B cell (primary cell): ENCODE results near the gene PARVG. TPM values are rescaled to one million over a fixed set of nuclear protein-coding genes. Genes with fewer than 3 reads are reported as not detected.

Source experiments
- ATAC-seq: fragments of 200-7000 bp; cut with Tn5 transposase; one replicate; pipeline ENCODE4 v1.10.0; 2021; ENCODE audit warnings: low read depth, mild to moderate bottlenecking, moderate number of reproducible peaks, moderate library complexity
- CTCF ChIA-PET: fragments of 350-600 bp; sonication (Branson Sonifier 250); formaldehyde crosslinking; loops from one replicate; lab custom pipeline; 2021; ENCODE audit warnings: antibody characterized with exemption, inconsistent platforms; lab: Charles Lee
- POLR2A ChIA-PET: fragments of 350-600 bp; sonication (Branson Sonifier 250); formaldehyde crosslinking; loops from one replicate; lab custom pipeline; 2021; ENCODE audit warnings: antibody characterized with exemption; lab: Charles Lee
- DNase-seq: peaks from one replicate; pipeline ENCODE4 v3.0.0; 2013
- H2AFZ ChIP-seq: 2 replicates; pipeline ENCODE4 v1.6.1; 2012; ENCODE audit warnings: mild to moderate bottlenecking, low read depth, low read length; ENCODE audit not compliant: insufficient read depth, poor library complexity, severe bottlenecking
- H3K27ac ChIP-seq, 2 donors: 1 replicate in 1 of 2; 2 replicates in 1 of 2; pipeline ENCODE4 v1.5.1; 2012 to 2013; ENCODE audit warnings: low read length in 2 of 2, mild to moderate bottlenecking in 2 of 2, moderate library complexity in 1 of 2
- H3K27me3 ChIP-seq, 4 experiments: fragments of 200-600 bp in 1 of 4; sonication (generic) in 1 of 4; replicated peaks in 1 of 4; 1 replicate in 2 of 4; 2 replicates in 2 of 4; pipeline versions ENCODE4 v1.6.1 to v1.7.0; 2013 to 2016; ENCODE audit warnings: low read length in 3 of 4, mild to moderate bottlenecking in 2 of 4, mixed read lengths in 1 of 4, moderate library complexity in 1 of 4; ENCODE audit not compliant: insufficient read depth in 4 of 4, control insufficient read depth in 3 of 4; ENCODE audit errors: control extremely low read depth in 1 of 4
- H3K36me3 ChIP-seq, 2 experiments: replicated peaks in 1 of 2; 1 replicate in 1 of 2; 2 replicates in 1 of 2; pipeline versions ENCODE4 v1.6.1 to v1.7.1; 2013; ENCODE audit warnings: low read length in 1 of 2; ENCODE audit not compliant: insufficient read depth in 2 of 2, control insufficient read depth in 1 of 2; ENCODE audit errors: control extremely low read depth in 1 of 2, extremely low read depth in 1 of 2
- H3K4me1 ChIP-seq, 2 donors: fragments of 200-600 bp in 1 of 2; sonication (generic) in 1 of 2; 1 replicate in 1 of 2; 2 replicates in 1 of 2; pipeline versions ENCODE4 v1.5.1 to v1.6.1; 2013 to 2017; ENCODE audit warnings: low read length in 2 of 2; ENCODE audit not compliant: control insufficient read depth in 2 of 2, insufficient read depth in 2 of 2
- H3K4me2 ChIP-seq: replicated peaks from 2 replicates; pipeline ENCODE3; 2012; ENCODE audit warnings: mild to moderate bottlenecking, low read depth, low read length; ENCODE audit not compliant: poor library complexity, severe bottlenecking
- H3K4me3 ChIP-seq, 5 experiments: fragments of 200-600 bp in 1 of 5; sonication (generic) in 1 of 5; 1 replicate in 3 of 5; 2 replicates in 2 of 5; pipeline versions ENCODE4 v1.5.1 to v1.7.0; 2011 to 2016; ENCODE audit warnings: low read length in 4 of 5, mild to moderate bottlenecking in 4 of 5, low read depth in 2 of 5, control low read depth in 1 of 5, moderate library complexity in 1 of 5; ENCODE audit not compliant: insufficient read depth in 1 of 5; ENCODE audit errors: control extremely low read depth in 1 of 5, extremely low read depth in 1 of 5
- H3K79me2 ChIP-seq: fragments of 200-600 bp; sonication (generic); one replicate; pipeline ENCODE4 v1.6.0; 2016; ENCODE audit warnings: low read length; ENCODE audit not compliant: control insufficient read depth, insufficient read depth
- H3K9ac ChIP-seq: fragments of 200-600 bp; sonication (generic); 2 replicates; pipeline ENCODE4 v1.6.1; 2017; ENCODE audit warnings: mild to moderate bottlenecking, low read length, moderate library complexity
- H3K9me3 ChIP-seq, 3 donors: one replicate each; pipeline versions ENCODE4 v1.6.1 to v1.7.1; 2013; ENCODE audit warnings: low read length in 2 of 3; ENCODE audit not compliant: control insufficient read depth in 2 of 3, insufficient read depth in 1 of 3; ENCODE audit errors: control extremely low read depth in 1 of 3
- H4K20me1 ChIP-seq: 2 replicates; pipeline ENCODE4 v1.6.0; 2012; ENCODE audit warnings: mild to moderate bottlenecking, low read length; ENCODE audit not compliant: insufficient read depth, control insufficient read depth, poor library complexity, severe bottlenecking
- H3K27ac Mint-ChIP-seq: one replicate; pipeline ENCODE4 v1.8.0; 2021; ENCODE audit warnings: mixed read lengths
- H3K27me3 Mint-ChIP-seq: one replicate; pipeline ENCODE4 v1.8.0; 2021; ENCODE audit warnings: mixed read lengths
- H3K4me1 Mint-ChIP-seq: one replicate; pipeline ENCODE4 v1.8.0; 2021; ENCODE audit warnings: mixed read lengths
- H3K4me3 Mint-ChIP-seq: one replicate; pipeline ENCODE4 v1.8.0; 2021; ENCODE audit warnings: mixed read lengths
- H3K9me3 Mint-ChIP-seq: one replicate; pipeline ENCODE4 v1.8.0; 2022; ENCODE audit warnings: mixed read lengths; ENCODE audit not compliant: insufficient read depth
- EZH2 ChIP-seq: IDR thresholded peaks from 2 replicates; pipeline ENCODE4 v1.6.1; 2012; ENCODE audit warnings: borderline replicate concordance, low read depth, mild to moderate bottlenecking, moderate library complexity, low read length; ENCODE audit not compliant: insufficient read depth, poor library complexity, severe bottlenecking
- WGBS: methylation state at CpG from one replicate; pipeline ENCODE4 v1.1.5; 2013; ENCODE audit warnings: missing lambda C conversion rate; ENCODE audit not compliant: insufficient coverage; 5-methylcytosine and 5-hydroxymethylcytosine counted together
- intact Hi-C: fragments of 100-400 bp; cut with micrococcal nuclease; formaldehyde crosslinking; loops from one replicate; pipeline ENCODE4 v1.10.0; 2022
- polyA plus RNA-seq: library from polyadenylated mRNA; depleted of rRNA; stranded (reverse); fragments of >200 nt; gene quantifications from 2 replicates; pipeline ENCODE4 v1.2.3, GENCODE V29; 2012
- total RNA-seq, 2 donors: library from RNA; stranded (reverse); fragments of 120-200 nt in 1 of 2; gene quantifications; 1 replicate in 1 of 2; 2 replicates in 1 of 2; pipeline versions ENCODE4 v1.2.3 to v1.2.4, GENCODE V29; 2013 to 2022
- TF ChIP-seq, protein P1 (sequence below): fragments of 200-600 bp; IDR thresholded peaks from one replicate; pipeline ENCODE4 v1.8.0; 2022; ENCODE audit warnings: antibody characterized with exemption, mild to moderate bottlenecking

Gene PARVG
- total and polyA plus RNA-seq, 2 donors (not counting 1 experiment from before 2014, with no cell fraction given), result 247 to 698 TPM

DNA sequence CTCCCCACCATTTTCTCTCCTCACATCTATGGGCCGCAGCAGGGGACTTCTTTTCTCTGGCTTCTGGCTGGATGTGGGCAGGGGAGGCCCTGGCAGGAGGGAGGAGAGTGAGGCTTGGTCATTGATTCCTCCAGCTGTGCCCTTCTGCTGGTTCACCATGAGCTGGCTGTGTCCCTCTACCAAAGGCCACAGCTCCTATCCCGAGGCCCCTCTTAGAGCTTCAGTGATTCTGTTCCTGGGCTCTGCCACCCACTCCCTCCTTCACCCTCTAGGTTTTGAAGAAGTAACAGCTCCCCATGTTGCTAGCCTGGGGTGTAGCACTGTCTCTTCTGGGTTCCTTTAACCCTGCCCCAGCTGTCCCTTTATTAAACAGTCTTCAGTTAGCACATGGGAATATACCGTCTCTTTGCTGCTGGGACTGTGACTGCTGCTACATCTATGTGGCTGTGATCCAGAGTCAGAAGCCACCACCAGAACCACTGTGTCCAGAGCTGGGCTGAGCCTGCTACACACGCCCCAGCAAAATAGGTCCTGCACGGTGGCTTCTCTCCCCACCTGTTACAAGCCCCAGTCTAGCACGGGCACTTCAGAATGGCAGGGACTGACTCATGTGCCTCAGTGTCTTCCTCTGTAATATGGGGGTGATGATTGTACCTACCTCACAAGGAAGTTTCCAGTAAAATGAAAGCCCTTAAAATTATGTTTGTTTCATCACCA lies 578 bp upstream of the PARVG start:
- H3K4me3 Mint-ChIP-seq, result peak overlapping the region; percentile 94
- Histone ChIP-seq H3K27me3 (no peaks in the 10 kb centered on the region), H3K4me3 (peak overlapping the region in 3 of 5 experiments; percentile 12 to 98 (median 94)), H3K4me1 (peaks cover 19 to 39% of the 10 kb centered on the region in 2 donors), H3K9ac (peak overlapping the region; percentile 87), H3K79me2 (peaks cover 46% of the 10 kb centered on the region), H3K9me3 (no peaks in the 10 kb centered on the region), H3K36me3 (peaks cover 0 to 22% of the 10 kb centered on the region in 2 experiments), H2AFZ (peak overlapping the region; percentile 41), H3K4me2 (peak overlapping the region; percentile 93), H3K27ac (peak overlapping the region; percentile 93 to 95), H4K20me1 (no peaks in the 10 kb centered on the region)
- POLR2A ChIA-PET, result interaction anchor here (0.6 to 1.7 kb wide), 4 partner anchors 8 to 225 kb away, joined by 3 to 8 read pairs (median 4); partner anchors contain the start of gene SAMM50
- H3K27me3 Mint-ChIP-seq, result no peaks in the 10 kb centered on the region
- no peak for DNase-seq
- H3K4me1 Mint-ChIP-seq, result peaks cover 34% of the 10 kb centered on the region
- 65% methylated on average over 2 of the region's 6 CpGs for WGBS
- CTCF ChIA-PET, result interaction anchor here (0.9 to 4.2 kb wide), 6 partner anchors 9 to 187 kb away, joined by 3 to 22 read pairs (median 6); no protein-coding TSS in a partner anchor
- no peaks in the 10 kb centered on the region for H3K9me3 Mint-ChIP-seq
- intact Hi-C loops, result loop anchor here (1.0 to 10.0 kb wide), 7 partner anchors 8 to 368 kb away; partner anchors contain the start of genes EFCAB6, PARVB, RTL6 and SAMM50
- no peak for ATAC-seq
- TF ChIP-seq, protein P1, sequence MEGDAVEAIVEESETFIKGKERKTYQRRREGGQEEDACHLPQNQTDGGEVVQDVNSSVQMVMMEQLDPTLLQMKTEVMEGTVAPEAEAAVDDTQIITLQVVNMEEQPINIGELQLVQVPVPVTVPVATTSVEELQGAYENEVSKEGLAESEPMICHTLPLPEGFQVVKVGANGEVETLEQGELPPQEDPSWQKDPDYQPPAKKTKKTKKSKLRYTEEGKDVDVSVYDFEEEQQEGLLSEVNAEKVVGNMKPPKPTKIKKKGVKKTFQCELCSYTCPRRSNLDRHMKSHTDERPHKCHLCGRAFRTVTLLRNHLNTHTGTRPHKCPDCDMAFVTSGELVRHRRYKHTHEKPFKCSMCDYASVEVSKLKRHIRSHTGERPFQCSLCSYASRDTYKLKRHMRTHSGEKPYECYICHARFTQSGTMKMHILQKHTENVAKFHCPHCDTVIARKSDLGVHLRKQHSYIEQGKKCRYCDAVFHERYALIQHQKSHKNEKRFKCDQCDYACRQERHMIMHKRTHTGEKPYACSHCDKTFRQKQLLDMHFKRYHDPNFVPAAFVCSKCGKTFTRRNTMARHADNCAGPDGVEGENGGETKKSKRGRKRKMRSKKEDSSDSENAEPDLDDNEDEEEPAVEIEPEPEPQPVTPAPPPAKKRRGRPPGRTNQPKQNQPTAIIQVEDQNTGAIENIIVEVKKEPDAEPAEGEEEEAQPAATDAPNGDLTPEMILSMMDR, result no peak
- TF ChIP-seq EZH2, result no peak
- peak overlapping the region; percentile 95 for H3K27ac Mint-ChIP-seq
